Measurements from ENCODE around the gene TMEM129. TPM values are rescaled to one million over a fixed set of nuclear protein-coding genes. Genes with fewer than 3 reads are reported as not detected.

Gene TMEM129
- total RNA-seq, 4 donors from 2014 or later = 46.6 to 94.2 (median 64.6) TPM

GRCh38 chr4:1712216-1713002 lies 8.7 kb downstream of the TMEM129 start, which contains the start of gene SLBP:
SLBP (minus strand) TSS chr4:1712319; CDS start chr4:1712188, 131 bp downstream.
- H3K4me1 ChIP-seq = peaks cover 0 to 74% (median 23%) of the 10 kb centered on the region in 3 donors
- 0% methylated on average over 2 of the region's 98 CpGs; no CpG with 5 or more reads in 1 of the 2 donors for WGBS, 2 donors (ENCODE audit: low coverage in 1 of 2)
- no peaks in the 10 kb centered on the region for H3K9me3 ChIP-seq
- TF ChIP-seq CTCF (IDR thresholded peaks at IDR 0.05) = no peak
- TF ChIP-seq EP300 (IDR thresholded peaks at IDR 0.05) = no peak
- TF ChIP-seq POLR2AphosphoS5 (IDR thresholded peaks at IDR 0.05) = peak; percentile 68
- peak; percentile 91 to 92 for TF ChIP-seq POLR2A (IDR thresholded peaks at IDR 0.05)
- H3K27me3 ChIP-seq = no peaks in the 10 kb centered on the region
- ATAC-seq = peak; percentile 95
- H3K27ac ChIP-seq = peak within 1 kb of the TSS; percentile 90 to 100 (median 98)
- peaks cover 0 to 26% of the 10 kb centered on the region in 2 donors for H3K36me3 ChIP-seq
- peak within 1 kb of the TSS; percentile 45 to 96 for H3K4me3 ChIP-seq

GRCh38 chr4:1711571-1712215 lies 9.4 kb downstream of the TMEM129 start:
- Histone ChIP-seq H3K4me3 (peak overlapping the region; percentile 45 to 96), H3K36me3 (peaks cover 0 to 20% of the 10 kb centered on the region in 2 donors), H3K9me3 (no peaks in the 10 kb centered on the region), H3K4me1 (peaks cover 0 to 68% (median 23%) of the 10 kb centered on the region in 3 donors), H3K27ac (peak overlapping the region; percentile 90 to 100 (median 98)), H3K27me3 (no peaks in the 10 kb centered on the region)
- TF ChIP-seq POLR2AphosphoS5 (IDR thresholded peaks at IDR 0.05) (no peak), CTCF (IDR thresholded peaks at IDR 0.05) (no peak), POLR2A (IDR thresholded peaks at IDR 0.05) (no peak), EP300 (IDR thresholded peaks at IDR 0.05) (no peak)
- 0% methylated on average over 3 of the region's 85 CpGs; no CpG with 5 or more reads in 1 of the 2 donors for WGBS, 2 donors (ENCODE audit: low coverage in 1 of 2)
- ATAC-seq = peak; percentile 40

- peak overlapping the region; percentile 45 to 96 for H3K4me3 ChIP-seq
- WGBS, 2 donors (ENCODE audit: low coverage in 1 of 2) = 5 to 14% methylated on average over 14 to 22 of the region's 22 CpGs
- H3K4me1 ChIP-seq = peaks cover 0 to 62% (median 23%) of the 10 kb centered on the region in 3 donors
- no peak for ATAC-seq
- H3K36me3 ChIP-seq = peaks cover 0 to 20% of the 10 kb centered on the region in 2 donors
- H3K27ac ChIP-seq = peak overlapping the region; percentile 90 to 100 (median 98)
- H3K9me3 ChIP-seq = no peaks in the 10 kb centered on the region
- no peaks in the 10 kb centered on the region for H3K27me3 ChIP-seq
- TF ChIP-seq POLR2AphosphoS5 (IDR thresholded peaks at IDR 0.05) (no peak), CTCF (IDR thresholded peaks at IDR 0.05) (no peak), POLR2A (IDR thresholded peaks at IDR 0.05) (no peak), EP300 (IDR thresholded peaks at IDR 0.05) (no peak)
These were observed 10.0 kb downstream of the TMEM129 start for GRCh38 chr4:1711055-1711570.

GRCh38 chr4:1708581-1708980 lies 12.5 kb downstream of the TMEM129 start:
- 43 to 46% methylated on average over 1 of the region's 1 CpG for WGBS, 2 donors (ENCODE audit: low coverage in 1 of 2)
- TF ChIP-seq CTCF (IDR thresholded peaks at IDR 0.05) = no peak
- TF ChIP-seq POLR2A (IDR thresholded peaks at IDR 0.05) = no peak
- TF ChIP-seq EP300 (IDR thresholded peaks at IDR 0.05) = no peak
- TF ChIP-seq POLR2AphosphoS5 (IDR thresholded peaks at IDR 0.05) = no peak
- H3K9me3 ChIP-seq = no peaks in the 10 kb centered on the region
- ATAC-seq = no peak
- H3K27me3 ChIP-seq = no peaks in the 10 kb centered on the region
- H3K27ac ChIP-seq = no peak overlapping the region
- H3K36me3 ChIP-seq = peaks cover 0 to 30% of the 10 kb centered on the region in 2 donors
- H3K4me1 ChIP-seq = peaks cover 0 to 36% (median 21%) of the 10 kb centered on the region in 3 donors
- H3K4me3 ChIP-seq = no peak overlapping the region
